SKM-1 treated with dmso at 0.1 percent for 144 hours (cell line): Measurements from ENCODE around the gene INF2.
A peak's percentile ranks its signal among the peaks of the same experiment; 100 is the strongest.
"Not testable (repeated sequence)": the region's sequence is repeated elsewhere in the genome, so short reads cannot be mapped to it uniquely, and the experiment has no call there.

Experiments used
- DNase-seq: peaks from one replicate; lab custom pipeline; 2025; ENCODE audit not compliant: unreplicated experiment; lab: John Stamatoyannopoulos, UW

Gene INF2

DNA sequence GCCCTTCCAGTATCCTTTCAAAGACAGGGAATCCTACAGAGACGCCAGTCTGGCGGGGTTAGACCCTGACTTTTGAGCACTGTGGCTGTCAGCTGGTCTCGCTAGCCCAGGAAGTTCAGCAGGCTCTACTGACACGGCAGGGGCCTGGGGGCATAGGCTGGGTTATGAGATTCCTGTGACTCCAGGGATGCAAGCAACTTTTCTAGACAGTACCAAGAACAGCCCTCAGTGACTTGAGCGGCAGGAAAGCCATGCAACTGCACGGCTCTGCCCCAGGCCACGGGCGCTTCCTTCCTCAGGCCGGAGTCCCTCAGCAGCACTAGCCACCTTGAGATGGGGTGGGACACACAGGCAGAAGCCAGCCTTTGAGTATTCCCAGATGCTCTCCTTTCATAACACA, 58.5 kb downstream of the INF2 start:
- no peak for DNase-seq

DNA sequence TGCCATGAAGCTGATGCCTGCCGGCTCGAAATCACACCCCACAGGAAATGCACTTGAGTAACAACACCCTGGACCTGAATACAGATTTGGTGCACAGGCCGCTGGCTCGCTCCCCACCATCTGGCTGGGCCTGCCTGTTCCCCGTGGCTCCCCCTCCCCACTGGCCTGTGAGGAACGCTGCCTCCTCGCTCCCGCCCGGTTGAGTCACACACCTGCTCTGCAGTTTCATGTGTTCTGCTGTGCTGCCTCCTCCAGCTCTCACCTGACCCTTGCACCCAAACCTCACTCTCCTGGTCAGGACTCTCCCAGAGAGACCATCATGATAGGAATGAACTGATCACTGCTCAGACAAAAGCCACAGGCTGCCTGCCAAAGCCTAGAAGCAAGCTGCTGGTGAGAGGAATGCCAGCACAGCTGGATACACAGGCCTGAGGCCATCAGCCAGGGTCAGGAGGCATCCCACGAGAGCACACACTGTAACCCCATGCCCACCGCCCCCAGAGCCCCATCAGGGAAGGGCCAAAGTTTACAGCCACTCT, 59.8 kb downstream of the INF2 start:
- DNase-seq, result no peak

DNA sequence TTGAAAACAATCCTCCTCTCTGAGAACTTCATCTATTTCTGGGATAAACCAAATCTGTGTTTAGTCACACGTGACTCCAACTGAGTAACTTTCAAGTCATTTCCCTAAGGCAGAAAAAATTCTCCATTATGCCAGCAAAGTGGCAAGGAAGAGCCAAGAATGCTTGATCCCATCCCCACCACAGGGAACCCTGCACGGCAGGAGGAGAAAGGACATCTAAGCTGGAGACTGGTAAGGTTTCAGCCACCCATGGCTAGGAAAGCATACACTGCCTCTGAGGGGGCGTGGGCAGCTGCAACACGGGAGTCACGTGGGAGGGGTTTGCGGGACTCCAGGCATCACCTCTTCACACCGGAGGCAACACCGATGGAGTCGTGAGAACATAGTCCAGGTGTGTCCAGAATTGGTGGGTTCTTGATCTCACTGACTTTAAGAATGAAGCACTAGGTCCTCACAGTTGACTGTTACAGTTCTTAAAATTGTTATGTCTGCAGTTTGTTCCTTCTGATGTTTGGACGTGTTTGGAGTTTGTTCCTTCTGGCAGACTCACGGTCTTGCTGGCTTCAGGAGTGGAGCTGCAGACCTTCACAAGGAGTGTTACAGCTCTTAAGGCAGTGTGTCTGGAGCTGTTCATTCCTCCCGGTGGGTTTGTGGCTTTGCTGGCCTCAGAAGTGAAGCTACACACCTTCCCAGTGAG, 60.8 kb downstream of the INF2 start:
- no peak for DNase-seq

DNA sequence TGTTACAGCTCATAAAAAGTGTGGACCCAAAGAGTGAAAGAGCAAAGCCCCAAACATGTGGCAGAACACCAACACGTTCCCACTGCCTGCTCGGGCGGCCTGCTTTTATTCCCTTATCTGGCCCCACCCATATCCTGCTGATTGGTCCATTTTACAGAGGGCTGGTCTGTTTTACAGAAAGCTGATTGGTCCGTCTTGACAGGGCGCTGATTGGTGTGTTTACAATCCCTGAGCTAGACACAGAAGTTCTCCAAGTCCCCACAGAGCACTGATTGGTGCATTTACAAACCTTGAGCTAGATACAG, 61.3 kb downstream of the INF2 start:
- not testable (repeated sequence) for DNase-seq

DNA sequence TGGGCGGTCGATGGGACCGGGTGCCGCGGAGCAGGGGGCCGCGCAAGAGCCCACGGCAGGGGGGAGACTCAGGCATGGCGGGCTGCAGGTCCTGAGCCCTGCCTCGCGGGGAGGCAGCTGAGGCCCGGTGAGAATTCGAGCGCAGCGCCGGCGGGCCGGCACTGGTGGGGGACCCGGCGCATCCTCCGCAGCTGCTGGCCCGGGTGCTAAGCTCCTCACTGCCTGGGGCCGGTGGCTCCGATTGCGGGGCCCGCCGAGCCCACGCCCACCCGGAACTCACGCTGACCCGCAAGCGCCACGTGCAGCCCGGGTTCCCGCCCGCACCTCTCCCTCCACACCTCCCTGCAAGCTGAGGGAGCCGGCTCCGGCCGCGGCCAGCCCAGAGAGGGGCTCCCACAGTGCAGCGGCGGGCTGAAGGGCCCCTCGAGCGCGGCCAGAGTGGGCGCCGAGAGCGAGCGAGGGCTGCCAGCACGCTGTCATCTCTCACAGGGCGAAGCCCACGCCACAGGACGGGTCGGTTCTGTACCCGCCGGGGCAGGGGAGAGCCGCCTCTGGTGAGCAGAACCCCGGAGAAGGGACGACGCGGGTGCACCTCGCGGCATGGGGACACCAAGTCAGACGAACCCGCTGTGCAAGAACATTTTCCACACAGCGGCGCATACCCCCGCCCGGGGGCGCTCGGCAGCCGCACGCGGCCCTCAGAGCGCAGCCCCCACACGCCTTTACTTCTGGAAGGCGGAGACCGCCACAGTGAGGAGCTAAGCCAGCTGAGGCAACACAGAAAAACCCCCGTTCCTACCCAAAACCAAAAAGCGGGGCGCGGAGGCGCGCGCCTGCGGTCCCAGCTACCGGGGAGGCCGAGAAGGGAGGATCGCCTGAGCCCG, 62.4 kb downstream of the INF2 start:
- DNase-seq, result no peak

DNA sequence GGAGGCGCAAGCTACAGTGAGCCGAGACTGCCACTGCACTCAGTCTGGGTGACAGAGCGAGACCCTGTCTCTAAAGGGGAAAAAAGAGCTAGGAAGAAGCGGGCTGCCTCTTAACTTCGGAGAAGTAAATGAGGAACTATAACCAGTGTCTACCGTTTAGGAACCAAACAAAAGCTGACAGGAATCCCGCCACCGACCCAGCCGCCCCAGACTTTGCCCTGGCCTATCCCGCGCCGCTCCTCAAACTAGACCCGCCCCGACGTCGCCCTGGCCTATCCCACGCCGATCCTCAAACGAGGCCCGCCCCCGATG, 63.0 kb downstream of the INF2 start:
- no peak for DNase-seq

DNA sequence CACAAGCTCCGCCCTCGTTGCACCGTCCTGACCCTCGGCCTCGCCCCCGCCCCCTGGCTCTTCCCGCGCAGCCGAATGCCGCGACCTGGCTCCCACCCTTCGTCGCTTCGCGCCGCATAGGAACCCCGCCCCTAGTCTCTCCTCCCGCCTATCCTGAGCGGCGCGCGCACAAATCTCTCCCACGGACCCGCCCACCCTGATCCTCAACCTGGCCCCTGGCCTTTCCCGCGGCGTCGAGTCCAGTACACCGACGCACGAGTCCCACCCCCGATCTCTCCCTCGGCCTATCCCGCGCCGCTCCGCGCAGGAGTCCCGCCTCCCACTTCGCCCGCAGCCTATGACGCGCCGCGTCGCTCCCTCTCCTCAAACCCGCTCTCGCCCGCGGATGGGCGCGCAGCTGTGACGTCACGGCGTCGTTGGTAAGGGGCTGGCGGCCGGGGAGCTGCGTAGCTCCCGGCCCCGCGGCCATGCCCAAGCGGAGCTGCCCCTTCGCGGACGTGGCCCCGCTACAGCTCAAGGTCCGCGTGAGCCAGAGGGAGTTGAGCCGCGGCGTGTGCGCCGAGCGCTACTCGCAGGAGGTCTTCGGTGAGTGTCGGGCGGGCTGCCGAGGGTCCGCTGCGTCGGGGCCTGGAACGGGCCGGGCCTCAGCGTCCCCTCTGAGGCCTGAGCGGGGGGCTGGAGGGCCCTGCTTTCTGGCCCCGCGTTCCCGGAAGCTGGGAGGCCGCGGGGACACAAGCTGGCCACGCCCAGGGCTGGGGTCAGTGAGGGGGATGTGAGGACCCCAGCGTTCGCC, 63.5 kb downstream of the INF2 start, which contains the start of gene SIVA1:
SIVA1 (plus strand) TSS at position 413 of the 793 bp plus-strand sequence; CDS start at position 468, 55 bp downstream.
- peak; percentile 93 for DNase-seq

DNA sequence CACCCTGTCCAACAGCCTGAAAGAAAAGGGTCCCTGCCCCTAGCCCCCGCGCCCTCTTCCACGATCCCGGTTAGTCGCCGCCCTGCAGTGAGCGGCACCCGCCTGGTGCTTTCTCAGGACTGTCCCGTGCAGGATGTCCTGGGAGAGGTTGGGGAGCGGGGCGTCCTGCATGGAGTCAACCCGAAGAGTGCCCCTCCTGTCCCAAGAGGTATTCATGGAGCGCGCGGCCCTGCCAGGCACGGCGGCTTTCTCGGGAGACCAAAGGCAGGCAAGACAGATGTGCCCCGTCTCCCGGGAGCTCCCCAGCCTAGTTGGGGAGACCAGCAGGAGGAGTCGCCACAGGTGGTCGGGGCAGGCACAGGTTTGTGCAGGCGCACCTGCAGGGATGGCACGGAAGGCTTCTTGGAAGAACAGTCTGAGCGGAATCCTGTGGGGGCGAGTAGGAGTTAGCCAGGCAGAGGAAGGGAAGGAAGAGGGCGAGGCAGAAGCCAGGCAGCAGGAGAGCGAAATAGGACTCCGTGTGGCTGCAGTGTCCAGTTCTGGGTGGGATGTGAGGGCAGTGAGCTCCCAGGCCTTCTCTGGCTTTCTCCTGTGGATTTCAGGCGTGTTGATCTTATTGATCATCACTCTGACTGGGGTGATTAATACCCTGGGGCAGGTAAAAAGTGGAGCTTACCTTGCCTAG, 64.3 kb downstream of the INF2 start:
- no peak for DNase-seq

DNA sequence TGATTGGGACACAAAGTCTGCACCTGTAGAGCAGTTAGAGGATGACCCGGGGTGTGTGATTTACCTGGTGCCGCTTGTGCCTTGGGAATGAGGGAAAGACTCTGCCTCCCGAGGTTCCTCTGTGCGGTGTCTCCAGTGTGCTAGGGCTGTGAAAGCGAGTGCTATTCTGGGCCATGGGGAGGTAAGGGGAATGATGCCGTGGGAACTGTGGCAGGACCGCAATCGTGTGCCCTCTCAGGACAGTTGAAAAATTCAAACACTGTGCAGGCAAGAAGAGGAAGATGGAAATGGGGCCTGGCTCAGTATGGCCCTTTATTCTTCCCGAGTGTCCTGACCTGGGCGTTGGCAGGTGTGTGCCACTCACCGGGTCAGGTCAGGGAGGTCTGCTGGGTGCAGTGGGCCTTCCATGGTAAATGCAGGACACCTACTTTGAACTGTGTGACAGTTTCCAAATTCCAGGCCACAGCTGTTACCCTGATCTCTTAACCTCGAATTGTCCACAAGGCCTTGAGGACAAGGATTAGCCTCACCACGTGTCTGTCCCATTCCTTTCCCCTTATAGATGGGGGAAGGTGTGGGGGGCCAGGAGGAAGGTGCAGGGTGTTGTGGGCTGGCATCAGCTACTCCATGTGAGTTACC, 64.9 kb downstream of the INF2 start:
- no peak for DNase-seq

DNA sequence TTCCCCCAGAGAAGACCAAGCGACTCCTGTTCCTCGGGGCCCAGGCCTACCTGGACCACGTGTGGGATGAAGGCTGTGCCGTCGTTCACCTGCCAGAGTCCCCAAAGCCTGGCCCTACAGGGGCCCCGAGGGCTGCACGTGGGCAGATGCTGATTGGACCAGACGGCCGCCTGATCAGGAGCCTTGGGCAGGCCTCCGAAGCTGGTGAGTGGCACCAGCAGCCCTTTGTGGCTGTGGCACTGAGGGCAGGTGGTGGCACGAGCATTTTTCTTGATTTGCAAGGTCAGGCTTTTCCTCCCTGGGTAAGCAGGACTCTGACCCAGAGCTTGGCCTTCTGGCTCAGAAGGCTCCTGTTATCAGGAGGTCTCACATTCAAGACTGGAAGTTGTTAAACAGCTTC, 66.2 kb downstream of the INF2 start:
- no peak for DNase-seq

DNA sequence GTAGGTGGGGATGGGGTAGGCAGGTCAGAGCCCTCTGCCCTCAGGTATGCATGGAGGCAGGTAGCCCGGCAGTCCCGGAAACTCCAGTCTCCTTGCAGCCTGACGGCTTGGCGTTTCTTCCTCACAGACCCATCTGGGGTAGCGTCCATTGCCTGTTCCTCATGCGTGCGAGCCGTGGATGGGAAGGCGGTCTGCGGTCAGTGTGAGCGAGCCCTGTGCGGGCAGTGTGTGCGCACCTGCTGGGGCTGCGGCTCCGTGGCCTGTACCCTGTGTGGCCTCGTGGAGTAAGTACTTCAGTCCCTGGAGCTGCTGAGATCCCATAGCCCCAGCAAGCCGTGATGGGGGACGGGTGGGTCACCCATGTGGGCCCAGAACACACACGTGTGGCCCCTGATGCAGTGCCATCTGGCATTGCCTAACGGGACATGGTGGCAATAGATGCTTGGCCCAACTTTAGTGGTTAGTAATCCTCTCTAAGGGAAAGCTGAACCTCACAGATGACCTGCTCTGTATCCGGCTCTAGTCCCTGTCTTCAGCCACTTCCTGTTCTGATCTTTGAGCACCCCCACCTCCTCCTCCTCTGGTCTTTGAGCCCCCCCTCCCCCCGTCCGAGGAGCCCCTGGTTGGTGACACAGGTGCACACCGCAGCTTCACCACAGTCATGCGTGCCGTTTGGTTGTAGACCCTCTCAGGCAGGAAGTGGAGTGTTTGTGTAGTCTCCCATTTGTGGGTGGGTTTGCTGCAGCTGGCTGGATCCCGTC, 67.2 kb downstream of the INF2 start:
- DNase-seq, result no peak

DNA sequence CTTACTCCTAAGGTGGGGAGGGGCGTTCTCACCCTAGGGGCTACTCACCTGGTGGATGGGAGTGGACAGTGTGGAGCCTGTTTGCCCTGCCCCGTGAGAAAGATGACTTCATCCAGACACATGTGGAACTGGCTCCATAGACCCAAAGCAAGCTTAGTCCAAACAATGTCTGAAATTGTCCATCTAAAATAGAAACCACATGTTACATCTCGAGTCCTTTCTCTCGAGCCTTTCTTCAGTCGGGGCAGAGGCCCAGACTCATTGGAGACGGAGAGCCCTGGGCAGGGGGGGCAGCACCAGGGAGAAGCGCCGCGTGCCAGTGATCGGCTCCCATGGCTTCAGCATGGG, 67.8 kb downstream of the INF2 start:
- no peak for DNase-seq

DNA sequence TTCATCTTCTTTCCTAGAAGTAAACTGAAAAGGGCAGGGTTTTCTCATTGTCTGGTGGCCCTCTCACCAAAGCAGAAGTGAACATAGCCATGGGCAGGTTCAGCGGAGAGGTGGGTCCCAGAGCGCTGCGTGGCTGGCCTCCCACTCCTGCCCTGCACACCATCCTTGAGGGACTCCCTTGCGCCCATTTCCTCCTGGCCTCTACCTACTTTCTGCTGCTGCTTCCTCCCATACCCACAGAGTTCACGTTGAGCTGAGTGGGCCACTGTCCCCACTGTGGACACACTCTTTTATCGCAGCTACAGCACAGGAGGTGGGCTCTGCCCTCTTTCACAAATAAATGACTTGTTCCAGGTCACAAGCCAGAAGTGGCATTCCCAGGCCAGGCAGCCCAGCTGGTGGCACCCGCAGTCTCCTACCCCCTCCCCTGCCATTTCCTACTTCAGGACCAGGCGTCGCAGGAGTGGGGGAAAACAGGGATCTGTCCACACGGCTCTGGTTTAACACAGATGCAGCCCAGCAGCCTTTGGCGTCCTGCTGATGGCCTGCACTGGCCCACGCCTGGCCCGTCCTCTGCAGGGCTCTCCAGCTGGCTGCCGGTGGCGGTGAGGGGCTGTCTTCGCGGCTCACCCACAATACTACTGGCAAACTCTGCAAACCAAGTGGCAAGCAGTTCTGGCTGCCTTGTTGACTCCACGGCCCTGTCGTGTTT, 68.4 kb downstream of the INF2 start:
- no peak for DNase-seq

DNA sequence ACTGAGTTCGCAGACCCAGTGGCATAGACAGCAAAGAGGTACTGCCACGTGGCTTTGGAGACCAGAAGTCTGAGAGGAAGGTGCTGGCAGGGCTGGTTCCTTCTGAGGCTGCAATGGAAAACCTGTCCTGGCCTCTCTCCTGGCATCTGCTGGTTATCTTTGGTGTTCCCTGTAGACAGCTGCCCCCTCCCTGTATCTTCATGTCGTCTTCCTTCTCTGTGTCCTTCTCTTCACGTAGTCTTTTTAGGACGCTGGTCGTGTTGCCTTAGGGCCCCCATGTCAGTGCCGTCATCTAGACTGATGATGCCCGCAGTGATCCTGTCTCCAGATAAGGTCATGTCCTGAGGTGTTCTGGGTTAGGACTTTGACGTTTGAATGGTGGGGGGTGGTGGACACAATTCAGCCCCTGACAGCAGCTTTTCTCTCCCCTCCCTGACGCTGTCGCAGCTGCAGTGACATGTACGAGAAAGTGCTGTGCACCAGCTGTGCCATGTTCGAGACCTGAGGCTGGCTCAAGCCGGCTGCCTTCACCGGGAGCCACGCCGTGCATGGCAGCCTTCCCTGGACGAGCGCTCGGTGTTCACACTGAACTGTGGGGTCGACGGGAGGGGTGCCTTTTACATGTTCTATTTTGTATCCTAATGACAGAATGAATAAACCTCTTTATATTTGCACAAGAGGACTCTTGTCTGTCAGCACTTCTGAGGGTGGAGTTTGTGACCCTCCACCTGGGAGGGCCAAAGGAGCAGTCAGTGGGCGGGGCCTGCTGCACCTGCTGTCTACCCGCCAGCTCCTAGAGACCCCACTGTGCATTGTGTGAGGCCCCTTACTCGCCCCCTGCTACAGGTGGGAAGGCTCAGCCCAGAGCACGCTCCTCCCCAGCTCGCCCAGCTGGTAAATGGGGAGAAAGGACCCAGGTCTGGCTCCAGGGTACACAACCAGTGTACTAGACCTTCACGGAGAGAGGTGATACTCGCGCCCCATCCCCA, 69.9 kb downstream of the INF2 start:
- no peak for DNase-seq

DNA sequence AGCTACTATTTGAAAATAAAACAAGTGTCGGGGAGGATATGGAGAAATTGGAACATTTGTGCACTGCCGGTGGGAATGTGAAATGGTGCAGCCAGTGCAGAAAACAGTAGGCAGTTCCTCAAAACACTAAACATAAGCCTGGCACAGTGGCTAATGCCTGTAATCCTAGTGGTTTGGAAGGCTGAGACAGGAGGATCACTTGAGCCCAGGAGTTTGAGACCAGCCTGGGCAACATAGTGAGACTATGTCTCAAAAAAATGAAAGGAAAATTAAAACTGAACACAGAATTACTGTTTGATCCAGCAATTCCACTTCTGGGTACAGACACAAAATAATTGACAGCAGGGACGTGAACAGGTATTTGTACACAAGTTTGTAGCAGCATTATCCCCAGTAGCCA, 76.1 kb downstream of the INF2 start:
- DNase-seq, result no peak

DNA sequence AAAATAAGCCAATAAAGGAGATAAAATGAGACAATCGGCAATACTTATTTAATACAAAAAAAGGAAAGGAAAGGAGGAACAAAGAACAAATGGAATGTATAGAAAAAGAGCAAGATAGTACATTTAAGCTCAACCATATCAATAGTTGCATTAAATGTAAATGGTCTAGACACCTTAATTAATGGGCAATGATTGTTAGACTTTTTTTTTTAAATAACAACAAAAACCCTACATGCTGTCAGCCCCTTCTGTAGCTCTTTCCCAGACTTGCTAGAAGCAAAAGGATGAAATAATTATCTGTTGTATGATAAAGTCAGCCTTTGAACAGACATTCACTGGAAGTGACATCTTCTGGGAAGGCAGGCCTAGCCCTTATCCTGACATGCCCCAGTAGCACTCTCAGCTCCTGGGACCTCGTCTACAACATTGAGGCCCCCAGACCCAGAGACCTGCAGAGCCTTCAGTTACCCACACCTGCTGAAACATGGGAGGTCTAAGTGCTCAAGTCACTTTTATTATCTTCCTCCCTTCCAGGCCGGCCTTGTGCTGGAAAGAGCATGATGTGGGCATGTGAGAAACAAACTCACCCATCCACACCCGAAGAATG, 76.9 kb downstream of the INF2 start:
- no peak for DNase-seq

DNA sequence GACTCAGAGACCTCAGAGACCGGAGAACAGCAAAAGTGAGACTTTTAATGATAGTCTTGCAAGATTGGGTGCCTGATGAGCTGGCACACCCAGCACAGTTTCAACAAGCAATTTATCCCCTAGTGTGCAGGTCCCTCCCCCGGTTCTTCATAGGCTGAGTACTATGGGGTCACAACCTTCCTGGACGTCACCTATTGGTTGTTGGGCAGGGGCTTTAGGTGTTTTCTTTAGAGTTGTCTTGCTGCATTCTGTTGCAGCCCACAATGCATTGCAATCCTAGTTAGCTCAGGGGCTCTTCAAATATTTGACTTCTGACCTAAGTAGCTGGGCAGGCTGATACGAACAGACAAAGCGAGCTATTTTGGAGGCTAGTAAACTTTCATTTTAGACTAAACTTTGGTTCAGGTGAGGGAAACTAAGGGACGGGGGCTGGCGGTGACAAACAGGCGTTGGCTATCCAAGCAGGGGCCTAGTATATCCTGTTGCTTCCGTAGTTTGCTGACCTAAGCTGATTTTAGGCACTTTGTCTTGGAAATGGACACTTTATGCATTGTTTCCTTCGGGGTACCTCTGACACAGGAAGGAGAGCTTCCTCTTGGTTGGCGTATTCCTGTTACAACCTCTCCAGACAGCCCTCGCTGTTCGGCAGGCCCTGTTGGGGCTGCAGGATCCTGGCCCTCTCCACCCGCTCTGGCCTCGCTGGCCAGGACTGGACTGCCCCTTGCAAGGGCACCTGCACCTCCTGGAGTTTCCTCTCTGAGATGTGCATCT, 77.6 kb downstream of the INF2 start:
- no peak for DNase-seq
